Liver (tissue), 9 donors: Measurements from ENCODE around the gene SMAD9. TPM values are rescaled to one million over a fixed set of nuclear protein-coding genes. Genes with fewer than 3 reads are reported as not detected.

ENCODE experiments used
- DNase-seq: peaks from one replicate; pipeline ENCODE4 v3.0.0-alpha.2; 2017; ENCODE audit warnings: low spot score
- H3K27ac ChIP-seq, 2 donors: one replicate each; pipeline ENCODE4 v1.7.0; 2013; ENCODE audit warnings: inconsistent platforms in 2 of 2, low read length in 2 of 2, control low read depth in 1 of 2, low read depth in 1 of 2, mild to moderate bottlenecking in 1 of 2
- H3K27me3 ChIP-seq, 4 donors: one replicate each; pipeline versions ENCODE4 v1.6.1 to v1.7.0; 2013; ENCODE audit warnings: low read length in 3 of 4, inconsistent platforms in 1 of 4, mild to moderate bottlenecking in 1 of 4, moderate library complexity in 1 of 4; ENCODE audit not compliant: control insufficient read depth in 4 of 4, insufficient read depth in 4 of 4
- H3K36me3 ChIP-seq, 4 donors: one replicate each; pipeline versions ENCODE4 v1.6.1 to v1.7.0; 2013; ENCODE audit warnings: low read length in 3 of 4, mild to moderate bottlenecking in 3 of 4, low read depth in 1 of 4, moderate library complexity in 1 of 4; ENCODE audit not compliant: control insufficient read depth in 4 of 4, insufficient read depth in 3 of 4
- H3K4me1 ChIP-seq, 4 donors: one replicate each; pipeline versions ENCODE4 v1.6.1 to v1.7.0; 2013; ENCODE audit warnings: low read length in 3 of 4, mild to moderate bottlenecking in 3 of 4, moderate library complexity in 1 of 4; ENCODE audit not compliant: control insufficient read depth in 4 of 4, insufficient read depth in 4 of 4
- H3K4me3 ChIP-seq, 3 donors: one replicate each; pipeline versions ENCODE4 v1.6.1 to v1.7.0; 2013; ENCODE audit warnings: low read length in 3 of 3, control low read depth in 1 of 3, low read depth in 1 of 3, mild to moderate bottlenecking in 1 of 3
- H3K9ac ChIP-seq, 2 donors: one replicate each; pipeline ENCODE4 v1.7.0; 2013; ENCODE audit warnings: low read length in 2 of 2, mild to moderate bottlenecking in 2 of 2, moderate library complexity in 2 of 2, control low read depth in 1 of 2, low read depth in 1 of 2
- H3K9me3 ChIP-seq, 4 donors: one replicate each; pipeline versions ENCODE4 v1.6.1 to v1.7.0; 2013; ENCODE audit warnings: low read length in 3 of 4; ENCODE audit not compliant: control insufficient read depth in 4 of 4
- EGR1 ChIP-seq, 2 donors: IDR thresholded peaks; 2 replicates each; pipeline ENCODE4 v1.6.1; 2016 to 2018; ENCODE audit warnings: antibody characterized with exemption in 2 of 2, low read depth in 2 of 2
- FOXA2 ChIP-seq: IDR thresholded peaks from 2 replicates; pipeline ENCODE4 v1.6.1; 2016; ENCODE audit warnings: antibody characterized with exemption
- GABPA ChIP-seq, 2 donors: IDR thresholded peaks in 1 of 2; conservative IDR thresholded peaks in 1 of 2; 2 replicates each; pipeline ENCODE4 v1.6.1; 2016; ENCODE audit warnings: antibody characterized with exemption in 2 of 2, mild to moderate bottlenecking in 1 of 2, moderate library complexity in 1 of 2
- HNF4A ChIP-seq, 2 donors: conservative IDR thresholded peaks; 2 replicates each; pipeline ENCODE4 v1.6.1; 2016; ENCODE audit warnings: antibody characterized with exemption in 2 of 2, mild to moderate bottlenecking in 2 of 2
- HNF4G ChIP-seq: IDR thresholded peaks from 2 replicates; pipeline ENCODE4 v1.6.1; 2016; ENCODE audit warnings: antibody characterized with exemption
- JUND ChIP-seq, 2 donors: IDR thresholded peaks; 2 replicates each; pipeline ENCODE4 v1.6.1; 2016; ENCODE audit warnings: antibody characterized with exemption in 2 of 2
- MAX ChIP-seq: IDR thresholded peaks from 2 replicates; pipeline ENCODE4 v1.6.1; 2016; ENCODE audit warnings: antibody characterized with exemption
- NR2F2 ChIP-seq: IDR thresholded peaks from 2 replicates; pipeline ENCODE4 v1.6.1; 2016; ENCODE audit warnings: antibody characterized with exemption
- RAD21 ChIP-seq, 2 donors: IDR thresholded peaks; 2 replicates each; pipeline ENCODE4 v1.6.1; 2016; ENCODE audit warnings: antibody characterized with exemption in 2 of 2, mild to moderate bottlenecking in 2 of 2
- REST ChIP-seq: IDR thresholded peaks from 2 replicates; pipeline ENCODE4 v1.6.1; 2016; ENCODE audit warnings: antibody characterized with exemption, mild to moderate bottlenecking
- RXRA ChIP-seq, 2 donors: IDR thresholded peaks; 2 replicates each; pipeline ENCODE4 v1.6.1; 2017 to 2018; ENCODE audit warnings: antibody characterized with exemption in 2 of 2, mild to moderate bottlenecking in 1 of 2
- SP1 ChIP-seq: IDR thresholded peaks from 2 replicates; pipeline ENCODE4 v1.6.1; 2018; ENCODE audit warnings: antibody characterized with exemption, mild to moderate bottlenecking
- TAF1 ChIP-seq: conservative IDR thresholded peaks from 2 replicates; pipeline ENCODE4 v1.6.1; 2016; ENCODE audit warnings: antibody characterized with exemption, mild to moderate bottlenecking
- YY1 ChIP-seq: IDR thresholded peaks from 2 replicates; pipeline ENCODE4 v1.6.1; 2016; ENCODE audit warnings: antibody characterized with exemption, mild to moderate bottlenecking
- WGBS: extraction: QIAGEN DNeasy Blood & Tissue Kit; methylation state at CpG from one replicate; pipeline ENCODE4 v1.1.7; 2013; 5-methylcytosine and 5-hydroxymethylcytosine counted together
- polyA plus RNA-seq, 2 donors: library from polyadenylated mRNA; stranded (reverse) in 1 of 2; unstranded in 1 of 2; fragments of 200-250 nt in 1 of 2; fragments of >200 nt in 1 of 2; fragmentation: Nextera tagmentation in 1 of 2; extraction: Ambion mirVana in 1 of 2; gene quantifications; one replicate each; pipeline versions ENCODE4 v1.2.1 to v1.2.3, GENCODE V29; 2013 to 2015
- total RNA-seq, 2 donors: library from RNA; depleted of rRNA; stranded (reverse); fragments of >200 nt; gene quantifications; one replicate each; pipeline ENCODE4 v1.2.3, GENCODE V29; 2014
- TF ChIP-seq, protein P1 (sequence below): IDR thresholded peaks from 2 replicates; pipeline ENCODE4 v1.6.1; 2016; ENCODE audit warnings: antibody characterized with exemption
- TF ChIP-seq, protein P2 (sequence below): fragments of 150-350 bp; IDR thresholded peaks from 2 replicates; pipeline ENCODE4 v1.5.1; 2017; ENCODE audit warnings: improper control_type of control experiment, low read depth, low read length; ENCODE audit not compliant: missing input control
- TF ChIP-seq, protein P3 (sequence below): IDR thresholded peaks from 2 replicates; pipeline ENCODE4 v1.6.1; 2016; ENCODE audit warnings: antibody characterized with exemption
- donor health status: healthy.
- donor health status: healthy.
- donor health status: healthy.
- donor health status: healthy.
- donor health status: healthy.

Gene SMAD9
- total and polyA plus RNA-seq, 4 donors, result 0.51 to 1.3 (median 0.95) TPM

DNA sequence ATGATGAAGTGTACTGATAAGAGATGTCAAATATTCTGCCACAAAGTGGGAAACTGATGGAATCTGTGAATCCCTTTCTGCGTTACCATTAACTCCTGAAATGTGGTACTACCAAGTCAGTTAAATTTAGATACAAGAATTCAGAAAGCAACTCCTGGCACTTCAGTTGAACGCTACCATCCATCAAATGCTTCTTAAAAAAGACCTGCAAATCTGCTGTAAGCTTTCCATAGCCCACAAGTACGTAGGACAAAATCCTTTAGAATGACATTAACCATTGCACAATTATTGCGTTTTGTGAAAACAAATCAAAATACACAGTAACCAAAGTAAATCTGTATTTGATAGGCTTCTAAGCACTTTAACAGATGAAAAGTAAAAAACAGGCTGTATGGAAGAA, 5.4 kb downstream of the SMAD9 start:
- TF ChIP-seq NR2F2 (no peak), GABPA (IDR thresholded peaks at IDR 0.05 in 1 of 2, conservative IDR thresholded peaks at IDR 0.05 in 1 of 2) (no peak), RXRA (IDR thresholded peaks at IDR 0.05) (no peak), HNF4G (no peak), TAF1 (no peak), REST (no peak), SP1 (no peak), YY1 (no peak)
- TF ChIP-seq, protein P1, sequence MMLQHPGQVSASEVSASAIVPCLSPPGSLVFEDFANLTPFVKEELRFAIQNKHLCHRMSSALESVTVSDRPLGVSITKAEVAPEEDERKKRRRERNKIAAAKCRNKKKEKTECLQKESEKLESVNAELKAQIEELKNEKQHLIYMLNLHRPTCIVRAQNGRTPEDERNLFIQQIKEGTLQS, result no peak
- DNase-seq, result no peak
- Histone ChIP-seq H3K27me3 (peaks cover 2 to 7% (median 3%) of the 10 kb centered on the region in 4 donors), H3K4me3 (no peak overlapping the region), H3K36me3 (no peaks in the 10 kb centered on the region), H3K9me3 (no peaks in the 10 kb centered on the region), H3K9ac (no peak overlapping the region), H3K27ac (no peak overlapping the region), H3K4me1 (peaks cover 1 to 7% (median 5%) of the 10 kb centered on the region in 4 donors)
- WGBS, result 89% methylated on average over 4 of the region's 4 CpGs

- Histone ChIP-seq H3K4me1 (no peaks in the 10 kb centered on the region), H3K27ac (no peak overlapping the region), H3K4me3 (no peak overlapping the region), H3K36me3 (no peaks in the 10 kb centered on the region), H3K9ac (no peak overlapping the region), H3K27me3 (peaks cover 0 to 4% (median 2%) of the 10 kb centered on the region in 4 donors), H3K9me3 (no peaks in the 10 kb centered on the region)
- no peak for DNase-seq
- TF ChIP-seq, protein P1, result no peak
These were observed 6.6 kb downstream of the SMAD9 start for GRCh38 chr13:36913463-36913862.

DNA sequence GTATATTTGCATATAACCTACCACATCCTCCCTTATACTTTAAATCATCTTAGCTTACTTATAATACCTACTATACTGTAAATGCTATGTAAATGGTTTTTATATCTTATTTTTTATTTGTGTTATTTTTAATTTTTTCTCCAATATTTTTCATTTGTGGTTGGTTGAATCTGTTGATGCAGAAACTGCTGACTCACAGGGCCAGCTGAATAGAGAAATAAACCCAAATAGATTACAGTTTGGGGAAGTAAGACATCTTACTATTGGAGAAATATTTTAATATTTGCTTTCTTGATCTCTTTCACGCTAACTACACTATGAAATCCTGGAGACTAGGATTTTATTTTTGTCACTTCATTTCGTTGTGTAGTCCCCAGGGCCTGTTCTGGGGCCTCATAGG, 7.1 kb downstream of the SMAD9 start:
- Histone ChIP-seq H3K36me3 (no peaks in the 10 kb centered on the region), H3K4me1 (no peaks in the 10 kb centered on the region), H3K27ac (no peak overlapping the region), H3K9ac (no peak overlapping the region), H3K4me3 (no peak overlapping the region), H3K27me3 (peaks cover 0 to 3% (median under 1%) of the 10 kb centered on the region in 4 donors), H3K9me3 (no peaks in the 10 kb centered on the region)
- DNase-seq, result no peak
- 74% methylated on average over 2 of the region's 2 CpGs for WGBS
- TF ChIP-seq NR2F2 (no peak), HNF4A (conservative IDR thresholded peaks at IDR 0.05) (no peak), YY1 (no peak), MAX (no peak), SP1 (no peak), TAF1 (no peak), GABPA (IDR thresholded peaks at IDR 0.05 in 1 of 2, conservative IDR thresholded peaks at IDR 0.05 in 1 of 2) (no peak), FOXA2 (no peak), HNF4G (no peak), RAD21 (IDR thresholded peaks at IDR 0.05) (no peak), EGR1 (IDR thresholded peaks at IDR 0.05; ENCODE audit: low read depth in 2 of 2) (no peak), JUND (IDR thresholded peaks at IDR 0.05) (no peak)
- TF ChIP-seq, protein P1, result no peak
- TF ChIP-seq, protein P2, sequence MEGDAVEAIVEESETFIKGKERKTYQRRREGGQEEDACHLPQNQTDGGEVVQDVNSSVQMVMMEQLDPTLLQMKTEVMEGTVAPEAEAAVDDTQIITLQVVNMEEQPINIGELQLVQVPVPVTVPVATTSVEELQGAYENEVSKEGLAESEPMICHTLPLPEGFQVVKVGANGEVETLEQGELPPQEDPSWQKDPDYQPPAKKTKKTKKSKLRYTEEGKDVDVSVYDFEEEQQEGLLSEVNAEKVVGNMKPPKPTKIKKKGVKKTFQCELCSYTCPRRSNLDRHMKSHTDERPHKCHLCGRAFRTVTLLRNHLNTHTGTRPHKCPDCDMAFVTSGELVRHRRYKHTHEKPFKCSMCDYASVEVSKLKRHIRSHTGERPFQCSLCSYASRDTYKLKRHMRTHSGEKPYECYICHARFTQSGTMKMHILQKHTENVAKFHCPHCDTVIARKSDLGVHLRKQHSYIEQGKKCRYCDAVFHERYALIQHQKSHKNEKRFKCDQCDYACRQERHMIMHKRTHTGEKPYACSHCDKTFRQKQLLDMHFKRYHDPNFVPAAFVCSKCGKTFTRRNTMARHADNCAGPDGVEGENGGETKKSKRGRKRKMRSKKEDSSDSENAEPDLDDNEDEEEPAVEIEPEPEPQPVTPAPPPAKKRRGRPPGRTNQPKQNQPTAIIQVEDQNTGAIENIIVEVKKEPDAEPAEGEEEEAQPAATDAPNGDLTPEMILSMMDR, result no peak
- TF ChIP-seq, protein P3, sequence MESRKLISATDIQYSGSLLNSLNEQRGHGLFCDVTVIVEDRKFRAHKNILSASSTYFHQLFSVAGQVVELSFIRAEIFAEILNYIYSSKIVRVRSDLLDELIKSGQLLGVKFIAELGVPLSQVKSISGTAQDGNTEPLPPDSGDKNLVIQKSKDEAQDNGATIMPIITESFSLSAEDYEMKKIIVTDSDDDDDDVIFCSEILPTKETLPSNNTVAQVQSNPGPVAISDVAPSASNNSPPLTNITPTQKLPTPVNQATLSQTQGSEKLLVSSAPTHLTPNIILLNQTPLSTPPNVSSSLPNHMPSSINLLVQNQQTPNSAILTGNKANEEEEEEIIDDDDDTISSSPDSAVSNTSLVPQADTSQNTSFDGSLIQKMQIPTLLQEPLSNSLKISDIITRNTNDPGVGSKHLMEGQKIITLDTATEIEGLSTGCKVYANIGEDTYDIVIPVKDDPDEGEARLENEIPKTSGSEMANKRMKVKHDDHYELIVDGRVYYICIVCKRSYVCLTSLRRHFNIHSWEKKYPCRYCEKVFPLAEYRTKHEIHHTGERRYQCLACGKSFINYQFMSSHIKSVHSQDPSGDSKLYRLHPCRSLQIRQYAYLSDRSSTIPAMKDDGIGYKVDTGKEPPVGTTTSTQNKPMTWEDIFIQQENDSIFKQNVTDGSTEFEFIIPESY, result no peak
